Measurements from ENCODE around the gene ATOH8.

DNA sequence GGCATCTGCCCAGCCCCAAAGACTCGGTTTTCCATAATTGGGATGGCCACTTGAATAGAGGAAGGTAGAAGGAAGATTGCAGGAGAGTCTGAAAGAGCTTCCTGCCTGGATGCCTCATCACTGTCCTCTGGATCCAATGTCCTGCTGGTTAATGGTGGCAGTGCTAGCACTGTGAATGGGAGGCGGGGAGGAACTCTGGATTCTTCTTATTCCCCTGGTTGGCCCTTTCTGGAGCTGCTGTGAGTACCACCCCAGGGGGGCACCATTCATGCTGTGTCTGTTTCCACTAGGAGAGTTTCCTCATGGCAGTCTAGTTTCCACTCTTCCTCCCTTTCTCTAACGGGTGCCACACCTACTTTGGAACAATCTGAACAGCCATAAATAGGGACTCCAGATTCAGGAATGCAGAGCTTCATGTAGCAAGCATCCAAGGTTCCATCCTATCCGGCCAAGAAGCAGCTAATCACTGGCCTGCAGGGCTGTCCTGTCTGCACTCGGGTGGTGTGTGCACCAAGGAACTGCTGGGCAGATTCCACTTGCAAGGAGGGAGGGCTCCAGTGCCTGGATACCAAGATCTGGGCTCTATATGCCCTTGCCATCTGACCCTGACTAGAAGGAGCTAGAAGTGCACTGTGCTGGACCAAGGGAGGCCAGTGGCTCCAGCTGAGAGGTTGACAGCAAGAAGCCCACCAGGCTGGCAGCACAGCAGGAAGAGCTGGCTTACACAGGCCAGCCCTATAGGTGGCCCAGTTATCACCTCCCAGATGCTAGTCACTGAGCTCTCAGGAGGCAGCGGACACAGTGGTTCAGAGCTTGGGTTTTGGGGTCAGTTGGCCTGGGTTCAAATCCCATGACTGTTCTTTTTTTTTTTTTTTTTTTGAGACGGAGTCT is 4.6 kb upstream of the ATOH8 start:
- no peak for TF ChIP-seq POLR2A (IDR thresholded peaks at IDR 0.05)
- TF ChIP-seq, protein P1, sequence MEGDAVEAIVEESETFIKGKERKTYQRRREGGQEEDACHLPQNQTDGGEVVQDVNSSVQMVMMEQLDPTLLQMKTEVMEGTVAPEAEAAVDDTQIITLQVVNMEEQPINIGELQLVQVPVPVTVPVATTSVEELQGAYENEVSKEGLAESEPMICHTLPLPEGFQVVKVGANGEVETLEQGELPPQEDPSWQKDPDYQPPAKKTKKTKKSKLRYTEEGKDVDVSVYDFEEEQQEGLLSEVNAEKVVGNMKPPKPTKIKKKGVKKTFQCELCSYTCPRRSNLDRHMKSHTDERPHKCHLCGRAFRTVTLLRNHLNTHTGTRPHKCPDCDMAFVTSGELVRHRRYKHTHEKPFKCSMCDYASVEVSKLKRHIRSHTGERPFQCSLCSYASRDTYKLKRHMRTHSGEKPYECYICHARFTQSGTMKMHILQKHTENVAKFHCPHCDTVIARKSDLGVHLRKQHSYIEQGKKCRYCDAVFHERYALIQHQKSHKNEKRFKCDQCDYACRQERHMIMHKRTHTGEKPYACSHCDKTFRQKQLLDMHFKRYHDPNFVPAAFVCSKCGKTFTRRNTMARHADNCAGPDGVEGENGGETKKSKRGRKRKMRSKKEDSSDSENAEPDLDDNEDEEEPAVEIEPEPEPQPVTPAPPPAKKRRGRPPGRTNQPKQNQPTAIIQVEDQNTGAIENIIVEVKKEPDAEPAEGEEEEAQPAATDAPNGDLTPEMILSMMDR (IDR thresholded peaks at IDR 0.05), result no peak
